ENCODE measurements around the gene KIF22. TPM values are rescaled to one million over a fixed set of nuclear protein-coding genes. Genes with fewer than 3 reads are reported as not detected.
A peak's percentile ranks its signal among the peaks of the same experiment; 100 is the strongest.

Gene KIF22
- total RNA-seq, 1 donor from 2014 or later: 79.8 TPM

DNA sequence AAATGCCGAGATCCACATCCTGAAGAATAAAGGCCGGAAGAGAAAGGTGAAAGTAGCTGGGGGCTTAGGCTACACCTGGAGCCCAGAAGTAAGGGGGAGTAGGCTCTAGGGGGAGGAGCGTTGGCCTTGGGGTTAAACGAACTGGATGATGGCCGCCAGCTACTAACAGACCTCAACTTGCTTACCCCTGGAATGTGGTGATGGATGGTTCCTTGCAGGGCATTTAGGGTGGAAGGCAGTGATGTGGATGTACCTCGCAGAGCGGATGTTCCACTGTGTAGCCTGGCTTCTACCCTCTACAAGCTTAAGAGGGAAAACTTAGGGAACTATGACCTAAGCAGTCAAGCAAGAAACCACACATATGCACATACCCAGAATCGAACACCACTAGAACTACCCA, 13.5 kb downstream of the KIF22 start:
- H3K4me1 Mint-ChIP-seq (ENCODE audit: low read depth): peaks cover 15% of the 10 kb centered on the region
- no peaks in the 10 kb centered on the region for H3K27me3 Mint-ChIP-seq
- H3K4me3 Mint-ChIP-seq (ENCODE audit: low read depth): peak overlapping the region; percentile 95
- TF ChIP-seq, protein P1, sequence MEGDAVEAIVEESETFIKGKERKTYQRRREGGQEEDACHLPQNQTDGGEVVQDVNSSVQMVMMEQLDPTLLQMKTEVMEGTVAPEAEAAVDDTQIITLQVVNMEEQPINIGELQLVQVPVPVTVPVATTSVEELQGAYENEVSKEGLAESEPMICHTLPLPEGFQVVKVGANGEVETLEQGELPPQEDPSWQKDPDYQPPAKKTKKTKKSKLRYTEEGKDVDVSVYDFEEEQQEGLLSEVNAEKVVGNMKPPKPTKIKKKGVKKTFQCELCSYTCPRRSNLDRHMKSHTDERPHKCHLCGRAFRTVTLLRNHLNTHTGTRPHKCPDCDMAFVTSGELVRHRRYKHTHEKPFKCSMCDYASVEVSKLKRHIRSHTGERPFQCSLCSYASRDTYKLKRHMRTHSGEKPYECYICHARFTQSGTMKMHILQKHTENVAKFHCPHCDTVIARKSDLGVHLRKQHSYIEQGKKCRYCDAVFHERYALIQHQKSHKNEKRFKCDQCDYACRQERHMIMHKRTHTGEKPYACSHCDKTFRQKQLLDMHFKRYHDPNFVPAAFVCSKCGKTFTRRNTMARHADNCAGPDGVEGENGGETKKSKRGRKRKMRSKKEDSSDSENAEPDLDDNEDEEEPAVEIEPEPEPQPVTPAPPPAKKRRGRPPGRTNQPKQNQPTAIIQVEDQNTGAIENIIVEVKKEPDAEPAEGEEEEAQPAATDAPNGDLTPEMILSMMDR (IDR thresholded peaks at IDR 0.05; ENCODE audit: unreplicated experiment): no peak
- H3K9me3 Mint-ChIP-seq (ENCODE audit: low read depth): no peaks in the 10 kb centered on the region
- peak overlapping the region; percentile 63 for H3K27ac Mint-ChIP-seq
- peaks cover 8% of the 10 kb centered on the region for H3K36me3 Mint-ChIP-seq (ENCODE audit: insufficient read depth)
- DNase-seq (ENCODE audit: low spot score, unreplicated experiment): no peak

- peak overlapping the region; percentile 95 for H3K4me3 Mint-ChIP-seq (ENCODE audit: low read depth)
- no peaks in the 10 kb centered on the region for H3K27me3 Mint-ChIP-seq
- peak overlapping the region; percentile 99 for H3K27ac Mint-ChIP-seq
- no peaks in the 10 kb centered on the region for H3K9me3 Mint-ChIP-seq (ENCODE audit: low read depth)
- peaks cover 8% of the 10 kb centered on the region for H3K36me3 Mint-ChIP-seq (ENCODE audit: insufficient read depth)
- no peak for DNase-seq (ENCODE audit: low spot score, unreplicated experiment)
- H3K4me1 Mint-ChIP-seq (ENCODE audit: low read depth): peaks cover 15% of the 10 kb centered on the region
- TF ChIP-seq, protein P1 (IDR thresholded peaks at IDR 0.05; ENCODE audit: unreplicated experiment): no peak
These were observed 14.1 kb downstream of the KIF22 start for GRCh38 chr16:29804455-29805231.

GRCh38 chr16:29805232-29806098, 14.9 kb downstream of the KIF22 start:
- Mint-ChIP-seq H3K27me3 (no peaks in the 10 kb centered on the region), H3K4me3 (ENCODE audit: low read depth) (peak overlapping the region; percentile 95), H3K4me1 (ENCODE audit: low read depth) (peaks cover 17% of the 10 kb centered on the region), H3K9me3 (ENCODE audit: low read depth) (no peaks in the 10 kb centered on the region), H3K36me3 (ENCODE audit: insufficient read depth) (peaks cover 9% of the 10 kb centered on the region), H3K27ac (peak overlapping the region; percentile 99)
- TF ChIP-seq, protein P1 (IDR thresholded peaks at IDR 0.05; ENCODE audit: unreplicated experiment): no peak
- DNase-seq (ENCODE audit: low spot score, unreplicated experiment): peak; percentile 98

DNA sequence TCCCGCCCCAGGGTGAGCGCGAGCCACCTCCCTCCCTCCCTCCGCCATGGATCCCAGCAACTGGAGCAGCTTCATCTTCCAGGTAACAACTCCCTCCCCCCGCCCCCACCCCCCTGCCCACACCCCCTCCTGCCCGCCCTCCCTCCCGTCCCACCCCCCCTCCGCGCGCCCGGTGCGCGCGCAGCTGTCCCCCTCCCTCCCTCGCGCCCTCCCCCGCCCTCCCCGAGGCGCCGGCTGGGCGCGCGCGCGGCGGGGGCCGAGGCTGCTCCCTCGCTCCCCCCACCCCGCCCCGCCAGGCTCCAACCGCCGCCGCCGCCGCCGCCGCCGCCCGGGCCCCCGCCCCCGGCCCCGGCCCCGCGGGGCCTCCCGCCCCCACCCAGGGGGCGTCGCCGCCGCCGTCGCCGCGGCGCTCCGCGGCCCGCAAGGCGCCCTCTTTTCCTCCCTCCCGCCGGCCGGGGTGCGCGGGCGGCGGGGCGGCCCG, 15.6 kb downstream of the KIF22 start, which contains the start of gene MAZ:
Gene MAZ (plus strand): TSS at position 431 of the 481 bp plus-strand sequence. CDS start 173 bp downstream, outside the sequence.
- peaks cover 22% of the 10 kb centered on the region for H3K4me1 Mint-ChIP-seq (ENCODE audit: low read depth)
- no peak for DNase-seq (ENCODE audit: low spot score, unreplicated experiment)
- H3K36me3 Mint-ChIP-seq (ENCODE audit: insufficient read depth): peaks cover 8% of the 10 kb centered on the region

More for the DNA sequence above, 15.6 kb downstream of the KIF22 start, which contains the start of gene MAZ:
- Mint-ChIP-seq H3K4me3 (ENCODE audit: low read depth) (peak within 1 kb of the TSS; percentile 95), H3K27me3 (no peaks in the 10 kb centered on the region), H3K9me3 (ENCODE audit: low read depth) (no peaks in the 10 kb centered on the region), H3K27ac (peak within 1 kb of the TSS; percentile 99)
- TF ChIP-seq, protein P1 (IDR thresholded peaks at IDR 0.05; ENCODE audit: unreplicated experiment): no peak
